Right kidney (tissue), 1 donor: Measurements from ENCODE around the gene FHL2.

Source experiments
- DNase-seq: peaks from one replicate; pipeline ENCODE4 v3.0.0-alpha.2; 2016

Gene FHL2

GRCh38 chr2:105380432-105381100 is 18.3 kb downstream of the FHL2 start:
- no peak for DNase-seq

GRCh38 chr2:105379741-105380186 is 19.1 kb downstream of the FHL2 start:
- DNase-seq = no peak

- DNase-seq = no peak
Observed at GRCh38 chr2:105378921-105379383, 19.9 kb downstream of the FHL2 start.

DNA sequence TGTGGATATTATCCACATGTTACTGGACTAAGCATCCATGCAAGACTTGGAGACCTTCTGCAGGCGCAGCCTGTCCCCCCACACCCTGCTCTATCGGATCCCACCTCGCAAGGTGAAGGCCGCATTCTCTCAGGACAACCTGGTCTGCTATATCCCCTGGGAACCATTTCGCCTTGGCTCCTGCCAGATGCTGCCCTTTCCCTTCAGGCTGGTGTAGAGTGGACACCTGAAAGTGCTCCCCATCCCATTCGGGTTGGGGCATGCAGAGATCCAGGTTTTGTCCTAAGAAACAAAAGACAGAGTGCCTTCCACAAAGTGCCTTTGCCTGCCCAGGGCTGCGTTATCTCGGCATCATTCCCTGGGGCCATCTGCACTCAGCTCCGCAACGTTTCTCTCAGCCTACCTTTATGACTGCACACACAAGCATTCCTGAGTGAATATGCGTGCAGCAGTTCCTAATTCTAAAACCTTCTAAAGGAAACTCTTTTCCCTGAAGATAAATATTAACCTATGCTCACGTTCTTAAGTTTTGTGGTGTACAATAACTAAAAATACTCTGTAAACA is 20.5 kb downstream of the FHL2 start:
- no peak for DNase-seq

GRCh38 chr2:105377871-105378270 is 21.0 kb downstream of the FHL2 start:
- DNase-seq = no peak

- no peak for DNase-seq
Observed at GRCh38 chr2:105376789-105377240, 22.0 kb downstream of the FHL2 start.

GRCh38 chr2:105376010-105376409 is 22.8 kb downstream of the FHL2 start:
- no peak for DNase-seq

- DNase-seq = no peak
Observed at GRCh38 chr2:105375001-105375561, 23.8 kb downstream of the FHL2 start.

GRCh38 chr2:105373895-105374401 is 24.9 kb downstream of the FHL2 start:
- no peak for DNase-seq

DNA sequence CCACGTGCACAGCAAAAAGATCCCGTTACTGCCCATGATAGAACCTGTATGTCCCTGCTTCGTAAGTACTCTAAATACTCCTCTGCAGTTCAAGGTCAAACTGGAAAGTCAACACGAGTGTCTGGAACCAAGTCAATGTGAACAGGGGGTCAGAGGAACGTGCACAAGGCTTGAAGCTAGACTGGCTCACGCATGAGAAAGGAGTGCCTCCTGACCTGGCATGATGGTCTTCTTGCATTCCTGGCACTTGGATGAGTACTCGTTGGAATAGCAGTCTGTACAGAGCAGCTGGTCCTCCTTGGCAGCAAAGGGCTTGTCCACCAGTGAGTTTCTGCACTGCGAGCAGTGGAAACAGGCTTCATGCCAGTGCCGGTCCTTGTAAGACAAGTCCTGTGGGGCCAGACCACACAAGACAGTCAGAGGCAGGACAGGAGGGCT is 25.5 kb downstream of the FHL2 start:
- DNase-seq = no peak

GRCh38 chr2:105371810-105372209 is 27.0 kb downstream of the FHL2 start:
- no peak for DNase-seq

DNA sequence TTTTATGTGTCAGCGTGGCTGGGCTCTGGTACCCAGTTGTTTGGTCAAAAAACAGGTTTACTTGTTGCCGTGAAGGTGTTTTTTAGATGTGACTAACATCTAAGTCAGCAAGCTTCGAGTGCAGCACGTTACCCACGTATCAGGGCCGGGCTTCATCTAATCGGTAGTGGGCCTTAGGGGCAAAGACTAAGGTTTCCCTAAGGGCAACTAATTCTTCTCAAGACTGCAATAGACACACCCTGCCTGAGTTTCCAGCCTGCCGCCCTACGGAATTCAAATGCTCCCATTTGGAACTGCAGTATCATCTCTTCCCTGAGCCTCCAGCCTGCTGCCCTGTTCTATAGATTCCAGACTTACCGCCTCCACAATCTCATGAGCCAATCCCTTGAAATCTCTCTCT is 27.7 kb downstream of the FHL2 start:
- no peak for DNase-seq

DNA sequence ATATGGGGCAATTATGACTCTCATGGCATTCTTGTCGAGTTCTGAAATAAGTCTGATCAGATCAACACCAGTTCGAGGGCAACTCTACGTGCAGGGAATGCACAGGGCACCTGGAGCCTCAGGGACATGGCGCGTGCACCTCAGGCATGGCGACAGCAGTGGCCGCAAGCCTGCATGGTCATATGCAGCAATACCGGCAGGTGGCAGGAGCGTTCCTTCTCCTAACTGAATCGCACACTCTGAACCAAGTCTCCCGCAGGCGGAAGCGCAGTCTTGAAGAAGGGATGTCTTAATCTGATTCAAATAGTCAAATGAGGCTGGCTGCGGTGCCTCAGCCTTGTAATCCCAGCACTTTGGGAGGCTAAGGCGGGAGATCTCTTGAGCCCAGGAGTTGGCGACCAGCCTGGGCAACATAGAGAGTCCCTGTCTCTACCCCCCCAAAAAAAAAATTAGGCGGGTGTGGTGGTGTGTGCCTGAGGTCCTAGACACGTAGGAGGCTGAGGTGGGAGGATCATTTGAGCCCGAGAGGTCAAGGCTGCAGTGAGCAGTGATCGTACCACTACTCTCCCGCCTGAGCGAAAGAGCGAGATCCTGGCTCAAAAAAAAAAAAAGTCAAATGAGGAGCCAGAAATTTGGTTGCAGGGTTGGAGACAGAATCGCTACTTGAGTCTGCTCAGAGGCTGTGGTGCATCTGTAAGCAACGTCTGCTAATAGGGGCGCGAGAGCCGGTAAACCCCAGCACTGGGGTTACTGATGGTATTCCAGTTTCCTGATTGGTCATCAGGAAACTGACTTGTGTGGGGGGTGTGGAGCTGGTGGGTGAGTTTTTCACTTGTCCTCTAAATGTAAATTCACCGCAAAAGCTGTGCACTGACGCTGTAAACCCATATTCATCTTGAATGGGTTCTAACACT is 28.8 kb downstream of the FHL2 start:
- DNase-seq = peak; percentile 59

DNA sequence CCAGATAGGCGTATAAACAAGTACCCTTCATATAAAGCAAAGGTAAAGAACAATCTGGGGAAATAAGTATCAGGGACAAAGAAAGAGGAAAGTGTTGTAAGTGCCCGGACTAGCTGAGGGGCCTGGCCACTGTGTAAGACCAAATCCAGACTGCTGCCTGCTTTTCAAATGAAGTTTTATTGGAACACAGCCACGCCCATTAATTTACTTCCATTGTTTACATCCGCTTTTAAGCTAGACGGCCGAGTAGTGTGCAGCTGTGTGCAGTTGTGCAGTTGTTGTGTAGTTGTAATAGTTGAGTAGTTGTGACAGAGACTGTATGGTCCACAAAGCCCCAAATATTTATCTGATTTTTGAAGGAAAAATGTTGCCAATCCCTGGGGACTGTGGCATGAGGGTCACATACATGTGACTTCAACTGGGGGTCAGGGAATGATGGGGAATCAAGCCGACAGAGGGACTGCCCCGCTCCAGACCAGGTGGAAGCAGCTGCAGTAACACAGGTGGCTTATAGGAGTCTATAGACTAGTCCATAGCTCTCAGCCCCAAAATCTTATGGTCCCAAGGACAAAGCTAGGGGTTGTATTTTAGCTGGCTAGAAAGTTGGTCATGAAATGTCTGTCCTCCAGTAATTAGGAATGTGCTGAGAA is 30.0 kb downstream of the FHL2 start:
- DNase-seq = no peak

DNA sequence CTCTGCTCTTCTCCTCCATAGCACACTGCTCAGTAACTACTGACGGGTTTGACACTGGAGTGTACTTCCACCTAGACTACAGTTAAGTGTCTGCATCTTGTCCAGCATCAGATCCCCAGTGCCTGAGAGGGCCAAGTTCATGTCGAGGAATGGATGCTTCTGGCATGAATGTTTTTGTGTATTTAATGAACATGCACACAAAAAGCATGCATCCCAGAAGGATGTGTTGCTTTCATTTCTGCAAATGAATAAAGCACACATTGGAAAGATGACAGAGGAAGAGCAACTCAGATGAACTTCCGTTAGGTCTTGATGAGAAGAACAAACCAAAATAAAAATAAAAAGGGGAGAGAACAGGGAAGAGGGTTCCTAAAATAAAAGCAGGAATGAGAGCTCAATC is 33.6 kb downstream of the FHL2 start:
- DNase-seq = no peak

- no peak for DNase-seq
Observed at GRCh38 chr2:105364436-105365139, 34.3 kb downstream of the FHL2 start.

- no peak for DNase-seq
Observed at GRCh38 chr2:105362862-105363591, 35.8 kb downstream of the FHL2 start.

DNA sequence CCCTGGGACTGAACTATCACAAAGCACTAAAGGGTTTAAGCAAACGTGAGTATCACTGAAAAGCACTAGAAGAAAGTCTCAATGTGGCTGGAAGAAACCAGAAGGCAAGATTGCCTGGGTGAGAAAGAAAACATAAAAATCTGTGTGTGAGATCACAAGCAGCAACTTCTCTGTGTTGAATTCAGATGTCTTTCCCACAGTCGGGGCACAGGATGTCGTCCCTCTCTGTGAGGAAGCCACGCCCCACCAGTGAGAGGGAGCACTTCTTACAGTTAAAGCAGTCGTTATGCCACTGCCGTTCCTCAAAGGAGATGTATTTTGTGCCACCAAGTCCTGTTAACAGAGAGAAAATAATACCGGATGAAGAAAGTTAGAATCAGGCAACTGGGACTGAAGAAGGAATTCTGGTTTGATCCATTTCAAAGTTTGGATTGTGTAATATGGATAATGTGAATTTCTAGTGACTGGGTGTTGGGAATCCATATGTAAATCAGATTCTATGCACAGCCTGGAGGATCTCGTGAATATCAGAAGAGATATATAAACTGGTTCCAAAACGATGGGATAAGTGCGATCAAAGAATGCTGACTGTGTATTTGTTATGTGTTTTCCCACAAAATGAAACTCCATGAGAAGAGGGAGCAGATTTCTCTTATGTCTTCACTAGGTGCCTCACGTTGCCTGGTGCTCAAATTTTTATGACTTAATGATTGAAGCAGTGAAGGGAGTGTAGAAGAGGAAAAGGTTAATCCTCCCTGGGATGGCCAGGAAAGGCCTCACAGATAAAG is 37.6 kb downstream of the FHL2 start:
- DNase-seq = no peak

DNA sequence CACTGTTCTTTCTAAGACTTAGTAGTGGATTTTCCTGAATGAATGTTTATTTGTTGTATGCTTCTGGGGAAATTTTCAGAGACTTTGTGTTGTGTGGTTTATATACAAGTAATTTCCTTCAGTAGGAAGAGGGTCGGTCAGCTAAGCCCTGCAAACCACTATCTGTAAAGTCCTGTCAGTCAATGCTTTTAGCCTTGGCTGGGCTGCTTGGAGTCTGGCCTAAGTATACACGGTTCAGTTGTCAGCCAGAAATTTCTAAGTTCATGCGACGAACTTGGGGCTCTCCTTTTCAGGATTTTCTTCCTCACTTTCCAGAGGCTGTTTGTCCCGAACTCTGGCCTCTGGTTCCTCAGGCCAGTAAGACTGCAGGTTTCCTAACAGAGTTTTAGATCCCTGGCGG is 40.3 kb downstream of the FHL2 start:
- no peak for DNase-seq

DNA sequence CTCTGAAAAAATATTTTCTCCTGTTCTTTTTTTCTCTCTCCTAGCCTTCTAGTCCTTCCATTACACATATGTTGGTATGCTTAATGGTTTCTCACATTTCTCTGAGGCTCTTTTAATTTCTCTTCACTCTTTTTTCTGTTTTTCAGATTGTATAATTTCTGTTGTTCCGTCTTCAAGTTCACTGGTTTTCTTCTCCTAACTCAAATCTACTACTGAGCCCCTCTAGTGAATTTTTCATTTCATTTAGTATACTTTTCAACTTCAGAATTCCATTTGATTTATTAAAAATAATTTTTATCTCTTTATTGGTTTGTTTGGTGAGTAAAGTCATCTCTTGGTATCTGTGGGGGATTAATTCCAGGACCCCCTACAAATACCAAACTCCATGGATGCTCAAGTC is 41.7 kb downstream of the FHL2 start:
- no peak for DNase-seq
